OCI-M2 (cell line): ENCODE measurements around the gene PIK3CB.
"Not testable (repeated sequence)": the region's sequence is repeated elsewhere in the genome, so short reads cannot be mapped to it uniquely, and the experiment has no call there.

ENCODE experiments used
- DNase-seq: peaks from one replicate; lab custom pipeline; 2025; ENCODE audit not compliant: unreplicated experiment; lab: John Stamatoyannopoulos, UW

The PIK3CB gene

DNA sequence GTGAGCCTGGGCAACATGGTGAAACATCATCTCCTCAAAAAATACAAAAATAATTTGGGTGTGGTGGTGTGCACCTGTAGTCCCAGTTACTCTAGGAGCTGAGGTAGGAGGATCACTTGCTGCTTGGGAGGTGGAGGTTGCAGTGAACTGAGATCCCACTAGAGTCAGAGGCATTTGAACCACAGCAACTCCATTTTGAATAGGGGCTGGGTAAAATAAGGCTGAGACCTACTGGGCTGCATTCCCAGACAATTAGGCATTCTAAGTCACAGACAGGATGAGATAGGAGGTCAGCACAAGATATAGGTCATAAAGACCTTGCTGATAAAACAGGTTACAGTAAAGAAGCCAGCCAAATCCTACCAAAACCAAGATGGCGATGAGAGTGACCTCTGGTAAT lies 12.1 kb upstream of the PIK3CB start:
- not testable (repeated sequence) for DNase-seq

DNA sequence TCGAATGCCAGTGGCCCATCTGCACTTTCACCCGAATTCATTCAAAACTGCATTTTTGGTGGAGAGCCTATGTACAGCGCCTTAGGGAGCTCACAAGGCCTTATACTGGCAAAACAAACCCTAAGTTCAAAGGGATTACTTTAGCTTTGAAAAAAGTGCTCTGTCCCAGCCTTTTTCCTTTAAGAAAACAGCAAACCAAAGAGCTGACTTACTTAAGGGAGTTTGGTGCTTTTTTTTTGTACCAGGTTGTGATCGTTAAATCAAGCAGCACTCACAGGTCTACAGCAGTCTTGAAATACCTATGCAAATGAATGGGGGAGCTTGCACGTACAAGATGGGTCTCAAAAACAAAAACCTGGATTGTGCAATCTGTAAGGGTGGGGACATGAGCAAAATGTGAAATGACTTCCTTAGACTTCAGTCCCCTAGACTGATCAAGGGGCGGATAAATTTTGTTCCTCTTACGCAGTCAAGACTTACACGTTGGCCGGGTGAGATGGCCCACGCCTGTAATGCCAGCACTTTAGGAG lies 11.6 kb upstream of the PIK3CB start:
- no peak for DNase-seq

DNA sequence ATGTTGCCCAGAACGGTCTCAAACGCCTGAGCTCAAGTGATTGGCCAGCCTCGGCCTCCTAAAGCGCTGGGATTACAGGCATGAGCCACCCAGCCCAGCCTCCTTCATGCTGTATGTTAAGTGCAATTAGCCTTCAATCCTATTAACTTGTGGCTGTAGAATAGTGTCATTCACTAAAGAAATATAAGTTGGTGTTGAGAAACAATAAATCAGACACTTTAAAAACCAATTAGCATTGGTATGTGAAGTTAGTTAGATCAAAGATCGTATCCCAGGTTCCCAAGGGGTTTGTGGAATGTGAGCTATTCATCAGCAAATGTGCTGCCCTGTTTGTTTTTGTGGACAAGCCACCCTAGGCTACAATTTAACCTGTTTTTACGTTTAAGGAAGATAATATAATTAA lies 11.0 kb upstream of the PIK3CB start:
- no peak for DNase-seq

DNA sequence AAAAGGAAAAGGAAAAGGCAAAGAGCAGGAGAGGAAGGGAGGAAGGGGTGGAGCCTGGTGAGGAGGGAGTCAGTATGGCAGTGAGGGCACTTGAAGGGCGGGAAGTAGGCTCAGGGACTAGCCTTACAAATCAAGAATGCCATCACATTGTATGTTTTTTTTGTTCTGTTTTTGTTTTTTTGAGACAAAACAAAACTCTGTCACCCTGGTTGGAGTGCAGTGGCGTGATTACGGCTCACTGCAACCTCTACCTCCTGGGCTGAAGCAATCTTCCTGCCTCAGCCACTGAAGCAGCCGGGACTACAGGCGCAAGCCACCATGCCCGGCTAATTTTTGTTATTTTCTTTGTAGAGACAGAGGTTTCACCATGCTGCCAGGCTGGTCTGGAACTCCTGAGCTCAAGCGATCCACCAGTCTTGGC lies 10.5 kb upstream of the PIK3CB start:
- no peak for DNase-seq

DNA sequence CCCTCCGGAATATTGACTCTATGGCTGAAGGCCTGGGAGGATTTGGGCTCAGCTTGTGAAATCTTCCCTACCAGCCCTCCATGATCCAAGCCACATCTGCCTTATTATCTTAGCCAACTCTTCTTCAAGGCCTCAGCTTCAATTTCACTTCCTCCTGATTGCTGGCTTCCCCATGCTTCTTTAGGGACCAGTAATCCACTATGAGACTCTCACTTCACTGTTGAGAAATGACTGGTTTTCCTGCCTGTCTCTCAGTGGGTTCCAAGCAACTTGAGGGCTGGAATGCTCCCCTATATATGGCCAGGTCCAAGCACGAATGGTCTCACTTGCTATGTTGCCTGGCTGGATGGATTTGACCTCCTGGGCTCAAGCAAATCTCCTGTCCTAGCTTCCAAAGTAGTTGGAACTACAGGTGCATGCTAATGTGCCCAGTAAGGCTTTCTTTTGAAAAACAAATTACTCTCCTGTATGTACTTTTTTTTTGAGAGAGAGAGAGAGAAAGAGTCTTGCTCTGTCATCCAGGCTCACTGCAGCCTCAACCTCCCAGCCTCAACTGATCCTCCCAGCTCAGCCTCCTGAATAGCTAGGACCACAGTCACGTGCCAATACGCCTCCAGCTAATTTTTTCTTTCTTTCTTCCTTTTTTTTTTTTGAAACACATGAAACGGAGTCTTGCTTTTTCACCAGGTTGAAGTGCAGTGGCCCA lies 7.9 kb upstream of the PIK3CB start:
- DNase-seq, result no peak

DNA sequence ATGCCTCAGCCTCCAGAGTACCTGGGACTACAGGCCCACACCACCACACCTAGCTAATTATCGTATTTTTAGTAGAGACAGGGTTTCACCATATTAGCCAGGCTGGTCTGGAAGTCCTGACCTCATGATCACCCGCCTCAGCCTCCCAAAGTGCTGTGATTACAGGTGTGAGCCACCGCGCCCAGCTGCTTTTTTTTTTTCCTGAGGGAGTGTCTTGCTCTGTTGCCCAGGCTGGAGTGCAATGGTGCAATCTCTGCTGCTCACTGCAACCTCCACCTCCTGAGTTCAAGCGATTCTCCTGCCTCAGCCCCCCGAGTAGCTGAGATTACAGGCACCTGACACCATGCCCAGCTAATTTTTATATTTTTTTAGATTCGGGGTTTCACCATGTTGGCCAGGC lies 3.7 kb upstream of the PIK3CB start:
- DNase-seq, result not testable (repeated sequence)

DNA sequence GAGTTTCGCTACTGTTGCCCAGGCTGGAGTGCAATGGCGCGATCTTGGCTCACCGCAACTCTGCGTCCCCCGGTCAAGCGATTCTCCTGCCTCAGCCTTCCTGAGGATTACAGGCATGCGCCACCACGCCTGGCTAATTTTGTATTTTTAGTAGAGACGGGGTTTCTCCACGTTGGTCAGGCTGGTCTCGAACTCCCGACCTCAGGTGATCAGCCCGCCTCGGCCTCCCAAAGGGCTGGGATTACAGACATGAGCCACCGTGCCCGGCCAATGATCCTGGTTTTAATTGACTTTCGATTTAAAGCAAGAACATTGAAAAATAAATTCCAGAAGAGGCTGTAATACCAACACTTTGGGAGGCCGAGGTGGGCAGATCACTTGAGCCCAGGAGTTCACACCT lies 1.1 kb upstream of the PIK3CB start:
- DNase-seq, result not testable (repeated sequence)

DNA sequence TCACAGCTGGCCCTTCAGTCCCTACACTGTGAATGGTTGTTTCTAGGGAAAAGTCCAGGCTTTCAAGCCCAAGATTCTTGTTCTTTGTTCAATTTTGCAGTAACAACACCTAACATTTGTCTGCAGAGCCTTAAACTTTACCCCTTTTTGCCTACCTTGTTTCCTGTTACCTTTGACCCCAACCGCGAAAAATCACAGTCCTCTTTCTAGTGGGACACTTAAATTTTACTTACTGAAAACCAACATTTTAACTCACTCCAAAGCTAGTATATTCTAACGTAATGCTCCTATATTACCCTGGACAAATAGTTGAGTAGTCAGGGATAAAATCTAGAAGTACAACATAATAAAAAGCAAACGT lies 649 bp upstream of the PIK3CB start:
- no peak for DNase-seq

DNA sequence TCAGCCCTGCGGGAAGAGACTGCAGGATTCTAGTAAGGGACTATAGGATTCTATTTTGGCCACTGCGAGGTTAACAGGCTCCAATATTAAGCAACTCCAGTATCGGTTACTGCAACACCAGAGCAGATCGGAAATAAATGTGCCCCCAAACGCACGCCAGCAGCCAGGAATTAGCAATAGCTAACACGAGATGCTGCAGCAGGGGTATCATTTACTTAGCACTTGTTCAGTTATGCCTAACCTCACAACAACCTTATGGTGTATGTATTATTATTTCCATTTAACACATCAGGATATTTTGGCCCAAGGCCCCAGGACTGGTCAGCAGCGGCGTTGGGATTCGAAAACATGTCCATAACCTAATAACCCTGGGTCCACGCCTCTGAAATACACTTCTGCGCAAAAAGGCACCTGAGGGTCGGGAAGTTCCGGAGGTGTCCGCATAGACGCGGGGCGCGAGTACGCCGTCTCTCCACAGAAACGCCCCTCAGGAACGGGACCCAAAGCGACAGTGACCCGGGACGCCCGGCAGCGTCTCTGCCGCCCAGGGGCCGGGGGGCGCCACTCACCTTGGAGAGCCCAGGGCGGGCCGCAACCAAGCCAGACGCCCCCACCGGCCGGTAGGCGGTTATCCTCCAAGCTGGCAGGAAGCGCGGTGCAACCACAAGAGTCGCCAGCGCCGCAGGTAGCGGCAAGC lies 681 bp downstream of the PIK3CB start:
- DNase-seq, result no peak

DNA sequence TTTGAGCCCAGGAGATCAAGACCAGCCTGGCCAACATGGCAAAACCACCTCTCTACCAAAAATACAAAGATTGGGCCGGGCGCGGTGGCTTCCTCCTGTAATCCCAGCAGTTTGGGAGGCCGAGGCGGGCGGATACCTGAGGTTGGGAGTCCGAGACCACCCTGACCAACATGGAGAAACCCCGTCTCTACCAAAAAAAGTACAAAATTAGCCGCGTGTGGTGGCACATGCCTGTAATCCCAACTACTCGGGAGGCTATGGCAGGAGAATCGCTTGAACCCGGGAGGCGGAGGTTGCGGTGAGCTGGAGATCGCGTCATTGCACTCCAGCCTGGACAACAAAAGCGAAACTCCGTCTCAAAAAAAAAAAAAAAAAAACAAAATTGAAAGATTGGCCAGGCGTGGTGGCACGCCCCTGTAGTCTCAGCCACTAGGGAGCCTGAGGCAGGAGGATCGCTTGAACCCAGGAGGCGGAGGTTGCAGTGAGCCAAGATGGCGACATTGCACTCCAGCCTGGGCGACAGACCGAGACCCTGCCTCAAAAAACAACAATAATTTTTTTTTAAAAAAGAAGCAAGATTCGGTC lies 2.2 kb downstream of the PIK3CB start:
- not testable (repeated sequence) for DNase-seq

DNA sequence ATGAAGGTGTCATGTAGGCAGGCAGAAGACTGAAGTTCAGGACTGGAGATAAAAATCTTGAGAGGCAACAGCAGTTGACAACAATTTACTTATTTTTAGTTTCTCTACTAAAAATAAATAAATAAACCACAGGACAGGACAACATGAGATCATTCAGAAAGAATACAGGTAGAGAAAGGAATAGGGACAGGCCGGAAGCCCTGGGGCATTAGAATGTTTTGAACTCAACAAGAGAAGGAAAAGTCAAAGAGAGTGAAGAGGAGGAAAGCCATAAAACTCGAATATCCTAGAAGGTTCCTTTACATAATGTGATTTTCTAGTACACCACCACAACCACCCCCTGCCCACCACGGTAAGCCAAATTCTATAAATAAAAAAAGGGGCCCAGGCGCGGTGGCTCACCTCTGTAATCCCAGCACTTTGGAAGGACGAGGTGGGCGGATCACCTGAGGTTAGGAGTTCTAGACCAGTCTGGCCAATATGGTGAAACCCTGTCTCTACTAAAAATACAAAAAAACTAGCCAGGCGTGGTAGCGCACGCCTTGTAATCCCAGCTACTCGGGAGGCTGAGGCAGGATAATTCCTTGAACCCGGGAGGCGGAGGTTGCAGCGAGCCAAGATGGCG lies 4.7 kb downstream of the PIK3CB start:
- no peak for DNase-seq

DNA sequence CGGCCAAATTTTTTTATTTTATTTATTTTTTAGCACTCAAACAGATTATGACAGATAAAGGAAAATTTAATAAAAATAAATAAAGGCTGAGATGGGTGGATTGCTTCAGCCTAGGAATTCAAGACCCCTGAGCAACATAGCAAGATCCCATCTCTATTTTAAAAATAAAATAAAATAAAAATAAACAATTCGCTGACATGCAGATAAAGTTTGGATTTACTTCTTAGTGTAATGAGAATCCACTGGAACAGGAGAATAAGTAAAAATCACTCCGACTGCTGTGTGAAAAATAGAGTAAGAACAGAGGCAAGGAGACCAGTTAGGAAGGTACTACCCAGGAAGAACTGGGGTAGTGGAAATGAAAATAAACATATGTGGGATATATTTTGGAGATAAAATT lies 5.6 kb downstream of the PIK3CB start:
- DNase-seq, result no peak

DNA sequence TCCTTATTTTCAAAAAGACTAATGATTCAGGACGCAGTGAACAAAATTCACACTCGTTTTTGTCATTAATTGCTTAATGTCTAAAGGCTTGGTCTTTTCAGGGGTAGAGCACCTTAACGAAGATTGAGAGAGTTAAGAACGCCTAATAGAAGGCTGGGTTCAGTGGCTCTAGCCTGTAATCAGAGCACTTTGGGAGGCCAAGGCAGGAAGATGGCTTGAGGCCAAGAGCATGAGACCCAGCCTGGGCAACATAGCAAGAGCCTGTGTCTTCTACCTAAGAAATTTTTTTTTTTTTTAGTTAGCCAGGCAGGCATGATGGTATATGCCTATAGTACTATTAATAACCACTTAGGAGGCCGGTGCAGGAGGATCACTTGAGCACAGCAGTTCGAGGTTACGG lies 7.5 kb downstream of the PIK3CB start:
- DNase-seq, result no peak

DNA sequence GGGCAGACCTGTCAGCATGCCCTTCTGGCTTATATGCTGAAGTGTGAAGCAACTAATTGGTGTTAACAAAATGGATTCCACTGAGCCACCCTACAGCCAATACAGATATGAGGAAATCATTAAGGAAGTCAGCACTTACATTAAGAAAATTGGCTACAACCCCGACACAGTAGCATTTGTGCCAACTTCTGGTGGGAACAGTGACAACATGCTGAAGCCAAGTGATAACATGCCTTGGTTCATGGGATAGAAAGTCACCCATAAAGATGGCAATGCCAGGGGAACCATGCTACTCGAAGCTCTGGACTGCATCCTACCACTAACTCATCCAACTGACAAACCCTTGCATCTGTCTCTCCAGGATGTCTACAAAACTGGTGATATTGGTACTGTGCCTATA lies 9.4 kb downstream of the PIK3CB start:
- no peak for DNase-seq

DNA sequence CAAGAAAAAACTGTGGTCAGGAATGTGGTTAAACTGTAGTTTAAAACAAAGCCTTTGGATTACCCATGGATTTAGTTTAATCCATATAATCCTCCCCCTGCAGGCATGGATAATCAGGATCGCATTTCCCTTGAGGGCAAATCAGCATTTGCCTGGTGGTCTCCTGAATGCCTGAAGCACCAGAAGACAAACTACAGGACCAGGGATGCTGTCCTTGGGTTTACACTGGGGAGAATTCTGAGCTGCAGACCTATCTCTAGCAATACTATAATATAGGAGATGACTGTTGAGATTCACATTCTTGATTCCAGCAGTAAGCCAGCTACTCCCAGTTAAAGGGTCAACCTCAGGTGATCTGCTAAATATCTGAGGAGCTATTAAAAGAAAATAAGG lies 10.6 kb downstream of the PIK3CB start:
- DNase-seq, result no peak

DNA sequence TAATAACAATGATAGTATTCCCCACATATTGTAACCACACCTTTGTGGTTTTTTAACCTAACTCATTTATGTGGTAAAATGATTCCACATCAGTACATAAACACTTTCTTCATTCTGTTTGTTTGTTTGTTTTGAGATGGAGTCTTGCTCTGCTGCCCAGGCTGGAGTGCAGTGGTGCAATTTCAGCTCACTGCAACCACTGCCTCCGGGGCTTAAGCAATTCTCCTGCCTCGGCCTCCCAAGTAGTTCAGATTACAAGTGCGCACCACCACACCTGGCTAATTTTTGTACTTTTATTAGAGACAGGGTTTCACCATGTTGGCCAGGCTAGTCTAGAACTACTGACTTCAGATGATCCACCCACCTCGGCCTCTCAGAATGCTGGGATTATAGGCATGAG lies 14.3 kb downstream of the PIK3CB start:
- not testable (repeated sequence) for DNase-seq

DNA sequence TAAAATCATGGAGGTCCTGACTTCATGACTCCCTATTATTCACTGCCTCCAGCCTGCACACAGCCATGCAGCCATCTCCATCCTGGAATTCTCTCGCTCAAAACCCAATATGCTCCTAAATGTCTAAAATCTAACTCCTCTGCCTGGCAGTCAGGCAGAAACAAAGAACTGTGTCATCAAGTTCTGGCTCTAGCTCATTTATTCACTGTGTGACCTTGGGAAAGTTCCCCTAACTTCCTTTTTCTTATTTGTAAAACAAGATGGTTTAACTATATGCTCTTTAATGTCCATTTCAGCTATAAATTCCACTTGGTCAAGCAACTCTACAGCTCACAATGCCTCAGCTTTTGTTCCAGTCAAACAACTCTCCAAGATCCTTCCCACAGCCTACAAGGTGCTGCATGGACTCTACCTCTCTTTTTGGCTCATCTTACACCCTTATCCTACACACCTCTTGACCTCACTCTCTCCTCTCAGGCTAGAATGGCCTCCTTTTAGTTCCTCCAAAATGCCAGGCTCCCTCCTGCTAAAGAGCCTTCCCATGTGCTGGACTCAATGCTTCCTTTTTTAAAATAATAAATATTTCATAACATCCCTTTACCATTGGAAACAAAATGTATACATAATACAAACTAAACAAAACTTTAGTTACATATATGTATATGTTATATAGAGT lies 16.4 kb downstream of the PIK3CB start:
- no peak for DNase-seq

DNA sequence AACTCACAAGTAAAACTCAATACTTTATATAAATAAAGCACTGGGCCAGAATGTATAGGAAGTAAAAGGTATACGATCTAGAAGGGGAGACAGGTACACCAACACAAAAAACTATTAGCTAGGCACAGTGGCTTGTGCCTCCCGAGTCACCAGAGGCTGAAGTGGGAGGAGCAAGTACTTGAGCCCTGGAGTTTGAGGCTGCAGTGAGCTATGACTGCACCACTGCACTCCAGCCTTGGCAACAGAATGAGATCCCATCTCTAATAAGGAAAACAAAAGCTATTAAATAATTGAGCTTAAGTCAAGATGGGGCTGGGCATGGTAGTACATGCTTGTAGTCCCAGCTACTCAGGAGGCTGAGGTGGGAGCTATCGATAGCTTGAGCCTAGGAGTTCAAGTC lies 17.0 kb downstream of the PIK3CB start:
- no peak for DNase-seq

DNA sequence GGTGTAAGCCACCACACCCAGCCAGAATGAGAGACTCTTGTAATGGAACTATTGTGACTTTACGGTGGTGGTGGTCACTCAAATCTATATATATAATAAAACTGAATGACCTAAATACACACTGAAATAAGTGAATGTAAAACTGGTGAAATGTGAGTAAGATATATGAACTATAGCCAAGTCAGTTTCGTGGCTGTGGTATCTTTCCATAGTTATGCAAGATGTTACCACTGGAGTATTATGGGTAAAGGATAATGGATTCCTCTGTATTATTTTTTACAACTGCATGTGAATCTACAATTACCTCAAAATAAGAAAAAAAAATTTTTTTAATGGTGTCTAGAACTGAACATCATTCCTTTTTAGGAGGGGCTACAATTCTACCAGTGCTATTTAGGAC lies 21.9 kb downstream of the PIK3CB start:
- no peak for DNase-seq

DNA sequence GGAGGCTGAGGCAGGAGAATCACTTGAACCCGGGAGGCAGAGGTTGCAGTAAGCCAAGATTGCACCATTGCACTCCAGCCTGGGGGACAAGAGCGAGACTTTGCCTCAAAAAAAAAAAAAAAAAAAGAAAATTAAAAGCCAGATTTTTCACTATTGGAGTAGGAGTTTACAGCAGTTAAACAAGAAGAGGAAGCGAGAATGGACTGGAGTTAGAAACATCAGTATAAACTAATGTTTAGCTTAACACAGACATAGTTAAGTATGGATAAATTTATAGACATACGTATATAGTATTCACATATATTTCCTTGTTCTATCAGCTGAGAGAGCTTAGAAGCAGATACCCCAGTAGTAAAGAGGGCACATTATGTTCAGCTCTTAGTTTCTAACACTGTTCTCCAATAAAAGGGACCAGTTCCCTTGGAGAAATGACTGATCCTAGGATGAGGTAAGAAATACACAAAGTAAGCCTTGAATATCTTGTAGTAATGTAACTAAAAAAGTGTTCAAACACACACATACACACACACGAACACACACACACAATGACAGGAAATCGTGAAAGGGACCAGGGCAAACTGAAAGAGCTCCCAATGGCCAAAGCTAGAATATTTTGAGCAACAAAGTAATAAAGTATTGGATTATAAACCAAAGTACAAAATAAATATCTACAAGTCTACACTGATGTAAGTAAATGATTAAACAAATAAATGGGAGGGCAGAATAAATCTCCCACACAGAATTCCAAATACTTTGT lies 25.1 kb downstream of the PIK3CB start:
- no peak for DNase-seq
